ENCODE measurements around the gene SAMM50.

SAMM50 gene

DNA sequence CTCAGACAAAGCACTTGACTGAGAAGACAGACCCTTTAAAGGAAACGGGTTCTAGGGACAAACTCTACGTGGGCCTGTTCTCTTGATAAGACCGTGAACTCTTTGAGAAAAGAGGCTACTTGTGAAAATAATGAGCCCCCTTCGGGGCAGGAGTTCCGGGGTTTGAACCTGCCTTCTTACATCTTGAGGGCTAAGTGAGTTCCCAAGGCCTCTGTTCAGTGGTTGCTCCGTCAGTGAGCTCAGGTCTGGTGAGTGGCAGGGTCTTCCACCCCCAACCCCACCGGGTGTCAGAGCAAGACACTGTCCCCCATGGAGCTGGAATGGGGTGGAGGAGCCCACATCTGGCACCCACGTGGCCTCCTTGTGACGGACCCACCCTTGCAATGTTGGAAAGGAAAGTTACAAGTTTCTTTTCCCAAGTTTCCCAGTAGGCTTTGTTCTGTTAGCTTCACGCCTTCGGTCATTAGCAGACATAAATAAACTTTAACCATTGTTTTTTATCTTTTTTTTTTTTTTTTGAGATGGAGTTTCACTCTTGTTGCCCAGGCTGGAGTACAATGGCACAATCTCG, 6.3 kb upstream of the SAMM50 start:
- no peak for DNase-seq

- DNase-seq = no peak
These were observed 3.9 kb upstream of the SAMM50 start for GRCh38 chr22:43951391-43951790.

GRCh38 chr22:43951966-43952365, 3.3 kb upstream of the SAMM50 start:
- no peak for DNase-seq

GRCh38 chr22:43953988-43954785, 1.1 kb upstream of the SAMM50 start:
- DNase-seq = no peak

- DNase-seq = no peak
These were observed 891 bp downstream of the SAMM50 start for GRCh38 chr22:43955883-43956782.

DNA sequence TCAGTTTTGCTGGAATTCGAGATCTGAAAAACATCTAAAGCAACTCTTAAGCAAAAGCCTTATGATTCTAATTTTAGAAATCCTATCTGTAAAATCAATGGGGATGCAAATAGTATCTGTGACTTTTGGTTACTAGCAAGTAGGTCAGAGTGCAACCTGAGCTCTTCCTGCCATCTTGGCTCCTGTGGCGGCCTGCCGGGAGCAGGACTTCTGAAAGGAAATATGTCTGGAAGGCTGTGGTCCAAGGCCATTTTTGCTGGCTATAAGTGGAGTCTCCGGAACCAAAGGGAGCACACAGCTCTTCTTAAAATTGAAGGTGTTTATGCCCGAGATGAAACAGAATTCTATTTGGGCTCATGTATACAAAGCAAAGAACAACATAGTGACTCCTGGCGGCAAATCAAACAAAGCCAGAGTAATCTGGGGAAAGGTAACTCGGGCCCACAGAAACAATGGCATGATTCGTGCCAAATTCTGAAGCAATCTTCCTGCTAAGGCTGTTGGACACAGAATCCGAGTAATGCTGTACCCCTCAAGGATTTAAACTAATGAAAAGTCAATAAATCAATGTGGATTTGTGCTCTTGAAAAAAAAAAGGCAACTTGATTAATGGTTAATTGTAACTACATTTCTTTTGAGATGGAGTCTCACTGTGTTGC, 1.7 kb downstream of the SAMM50 start:
- DNase-seq = no peak

DNA sequence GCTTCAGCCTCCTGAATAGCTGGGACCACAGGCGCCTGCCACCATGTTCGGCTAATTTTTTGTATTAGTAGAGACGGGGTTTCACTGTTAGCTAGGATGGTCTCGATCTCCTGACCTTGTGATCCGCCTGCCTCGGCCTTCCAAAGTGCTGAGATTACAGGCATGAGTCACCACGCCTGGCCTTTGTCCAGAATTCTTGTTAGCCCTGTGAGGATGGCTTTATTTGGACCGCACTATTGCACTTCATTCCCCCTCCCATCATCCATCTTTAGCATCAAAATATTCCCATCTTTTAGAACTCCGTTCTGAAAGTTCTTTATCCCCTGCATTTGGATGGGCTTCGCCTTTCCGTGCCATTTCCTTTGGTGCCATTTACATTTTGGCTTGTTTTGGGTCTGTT, 2.6 kb downstream of the SAMM50 start:
- DNase-seq = no peak

GRCh38 chr22:43964314-43964857, 9.1 kb downstream of the SAMM50 start:
- DNase-seq = no peak

DNA sequence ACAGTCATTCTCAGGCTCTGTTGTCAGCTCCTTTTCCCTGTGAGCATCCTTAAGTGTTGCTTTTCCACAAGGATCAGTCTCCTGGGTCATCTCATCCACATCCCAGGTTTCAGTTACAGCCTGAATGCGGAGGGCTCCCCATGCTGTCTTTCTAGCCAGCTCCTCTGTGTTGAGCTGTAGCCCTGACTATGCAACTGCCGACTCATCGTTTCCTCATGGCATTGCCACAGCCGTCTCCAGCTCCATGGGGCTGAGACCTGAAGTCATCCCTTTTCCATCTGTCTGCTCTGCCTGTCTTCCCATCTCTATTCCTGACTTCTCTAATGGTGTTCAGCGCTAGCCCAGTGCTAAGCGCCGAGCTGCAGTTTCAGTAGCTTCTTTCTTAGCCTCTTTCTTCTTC, 11.8 kb downstream of the SAMM50 start:
- DNase-seq = no peak

DNA sequence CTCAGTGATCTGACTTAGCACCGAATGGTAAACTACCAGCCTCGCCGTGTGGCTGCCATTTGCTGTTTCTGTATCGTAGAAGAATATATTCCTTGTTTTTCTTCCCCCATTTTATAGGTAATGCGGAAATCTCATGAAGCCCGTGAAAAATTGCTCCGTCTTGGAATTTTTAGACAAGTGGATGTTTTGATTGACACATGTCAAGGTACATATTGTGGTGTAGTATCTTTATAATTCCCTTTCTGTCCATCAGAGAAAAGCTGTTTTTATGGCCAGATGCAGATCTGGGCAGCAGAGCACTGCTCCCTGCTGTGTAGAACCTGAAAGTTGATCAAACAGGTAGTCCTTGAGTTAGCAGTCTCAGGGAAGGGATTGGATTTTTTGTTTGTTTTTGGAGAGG, 13.4 kb downstream of the SAMM50 start:
- no peak for DNase-seq

GRCh38 chr22:43969021-43969878, 14.0 kb downstream of the SAMM50 start:
- no peak for DNase-seq

DNA sequence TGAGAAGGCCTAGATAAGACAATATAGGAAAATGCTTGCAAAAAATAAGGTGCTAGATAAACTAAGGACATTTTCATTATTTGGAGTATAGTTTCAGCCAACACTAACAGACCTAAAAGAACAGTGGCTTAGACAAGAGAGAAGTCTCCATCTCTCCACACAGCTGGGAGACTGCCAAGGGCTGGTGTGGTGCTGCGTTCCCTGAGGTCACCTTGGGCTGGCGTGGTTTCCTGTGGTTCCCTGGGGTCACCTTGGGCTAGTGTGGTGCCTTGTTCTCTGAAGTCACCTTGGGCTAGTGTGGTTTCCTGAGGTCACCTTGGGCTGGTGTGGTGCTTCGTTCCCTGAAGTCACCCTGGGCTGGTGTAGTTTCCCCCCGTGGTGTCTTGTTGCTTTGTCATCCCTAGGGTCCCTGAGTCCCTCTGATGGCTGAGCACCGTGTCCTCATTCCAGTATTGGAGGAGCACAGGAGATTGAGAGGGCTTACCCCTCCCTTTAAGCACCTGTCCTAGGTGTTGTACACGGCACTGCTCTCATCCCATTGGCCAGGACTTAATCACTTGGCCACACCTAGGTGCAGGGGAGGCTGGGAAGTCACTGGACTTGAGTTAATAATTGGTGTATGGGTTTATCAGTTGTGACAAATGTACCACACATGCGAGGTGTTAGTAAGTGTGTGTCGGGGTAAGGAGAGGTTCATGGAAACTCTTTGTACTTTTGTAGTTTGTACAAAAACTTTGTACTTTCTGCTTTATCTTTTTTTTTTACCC, 14.9 kb downstream of the SAMM50 start:
- no peak for DNase-seq

GRCh38 chr22:43971112-43971511, 15.9 kb downstream of the SAMM50 start:
- no peak for DNase-seq

- no peak for DNase-seq
These were observed 17.8 kb downstream of the SAMM50 start for GRCh38 chr22:43972931-43973462.

DNA sequence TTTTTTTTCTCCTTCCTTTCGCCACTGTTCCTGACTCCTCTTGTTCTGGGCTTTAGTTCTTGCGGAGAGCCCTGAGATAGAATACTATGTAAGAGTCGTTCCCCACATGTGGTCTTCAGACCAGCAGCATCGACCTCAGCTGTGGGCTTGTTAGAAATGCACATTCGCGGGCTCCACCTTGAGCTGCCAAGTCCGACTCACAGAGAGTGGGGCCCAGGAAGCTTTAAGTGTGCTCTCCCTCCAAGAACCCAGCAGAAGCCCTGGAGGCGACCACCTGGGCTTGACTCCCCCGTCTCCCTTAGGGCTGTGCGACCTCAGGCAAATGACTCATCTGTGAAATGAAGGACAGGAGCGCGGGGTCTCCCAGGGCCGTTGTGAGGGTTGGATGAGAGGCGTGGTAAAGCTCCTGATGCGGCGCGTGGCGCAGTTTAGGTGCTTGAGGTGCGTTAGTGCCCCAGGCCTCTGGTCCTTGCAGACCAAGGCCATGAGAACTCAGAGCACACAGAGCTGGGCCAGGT, 18.8 kb downstream of the SAMM50 start:
- no peak for DNase-seq

DNA sequence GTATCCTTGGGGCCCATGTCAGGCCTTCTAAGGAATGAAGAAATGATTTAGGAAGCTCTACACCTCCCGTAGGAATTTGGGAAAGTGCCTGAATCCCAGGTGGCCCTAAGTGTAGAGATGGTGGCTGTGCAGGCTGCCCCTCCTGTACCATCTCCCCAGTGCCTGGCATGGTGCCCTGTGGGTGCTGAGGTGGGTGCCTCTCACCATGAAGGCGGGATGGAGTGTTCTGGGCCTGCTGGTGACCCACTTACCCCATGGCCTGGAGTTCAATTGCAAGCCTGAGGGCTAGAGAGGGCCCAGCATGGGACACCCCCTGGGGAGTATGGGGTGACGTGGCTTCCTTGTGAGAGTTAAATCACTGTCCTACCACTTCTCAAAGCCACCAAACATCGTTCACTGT, 19.8 kb downstream of the SAMM50 start:
- no peak for DNase-seq

- DNase-seq = no peak
These were observed 21.9 kb downstream of the SAMM50 start for GRCh38 chr22:43976861-43977795.

- no peak for DNase-seq
These were observed 23.3 kb downstream of the SAMM50 start for GRCh38 chr22:43978558-43978957.

DNA sequence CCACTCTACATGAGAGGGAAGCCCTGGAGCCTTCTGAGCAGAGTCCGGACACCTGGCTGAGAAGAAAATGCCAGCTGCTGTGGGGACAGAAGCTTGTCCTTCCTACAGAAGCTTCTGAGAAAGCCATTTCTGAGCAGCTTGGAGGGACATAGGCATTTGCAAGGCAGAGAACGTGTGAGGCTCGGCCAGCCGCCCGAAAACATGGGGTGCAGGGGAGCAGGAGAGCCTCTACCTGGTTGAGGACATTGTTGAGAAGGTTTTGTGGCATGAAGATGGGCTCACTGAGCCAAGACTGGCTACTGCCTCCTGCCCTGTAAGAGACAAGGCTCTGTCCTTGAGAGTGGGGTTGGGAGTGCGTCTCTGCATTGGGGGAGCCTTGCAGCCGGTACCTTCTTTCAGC, 25.3 kb downstream of the SAMM50 start:
- no peak for DNase-seq
